Measurements from ENCODE around the gene TRAF6.

TRAF6 gene

GRCh38 chr11:36456156-36456555 lies 53.9 kb downstream of the TRAF6 start:
- DNase-seq: no peak

GRCh38 chr11:36455658-36456111 lies 54.4 kb downstream of the TRAF6 start:
- DNase-seq: no peak

DNA sequence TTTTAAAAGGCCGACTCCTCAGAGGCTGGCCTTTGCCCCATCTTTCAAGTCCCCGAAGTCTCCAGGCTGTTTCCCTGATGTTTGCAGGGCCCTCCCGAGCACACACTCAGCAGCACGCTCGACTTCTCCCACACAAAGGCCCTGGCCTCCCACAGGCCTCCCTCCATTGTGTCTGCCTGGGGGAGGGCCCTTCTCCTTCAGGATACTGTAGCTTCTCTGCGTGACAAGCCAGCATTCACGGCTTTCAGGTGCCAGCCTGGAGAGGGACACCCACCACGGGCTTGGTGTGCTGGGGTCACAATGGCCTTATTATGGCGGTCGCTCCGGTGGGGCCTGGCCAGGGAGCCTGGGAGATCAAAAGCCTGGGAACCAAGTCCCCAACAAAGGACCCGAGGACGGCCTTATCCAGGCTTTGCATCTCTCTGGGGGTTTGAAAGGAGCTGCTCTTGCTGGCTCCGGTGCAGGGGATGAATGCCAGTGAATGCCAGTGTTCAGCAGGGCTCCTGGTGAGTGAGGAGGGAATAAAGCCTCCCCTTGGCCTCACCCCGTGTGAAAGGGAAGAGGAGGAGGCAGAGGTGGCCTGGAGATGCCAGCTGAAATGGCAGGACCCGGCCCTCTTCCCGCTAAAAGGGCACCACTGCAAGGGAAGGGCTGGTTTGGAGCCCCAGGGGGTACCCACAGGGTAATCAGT lies 55.0 kb downstream of the TRAF6 start:
- no peak for DNase-seq

- DNase-seq: no peak
These were observed 55.5 kb downstream of the TRAF6 start for GRCh38 chr11:36454551-36454940.

GRCh38 chr11:36453678-36454077 lies 56.4 kb downstream of the TRAF6 start:
- DNase-seq: no peak

GRCh38 chr11:36452961-36453360 lies 57.1 kb downstream of the TRAF6 start:
- no peak for DNase-seq

GRCh38 chr11:36452236-36452940 lies 57.7 kb downstream of the TRAF6 start:
- DNase-seq: peak; percentile 38

GRCh38 chr11:36451681-36452080 lies 58.4 kb downstream of the TRAF6 start:
- DNase-seq: no peak

- DNase-seq: no peak
These were observed 59.0 kb downstream of the TRAF6 start for GRCh38 chr11:36451045-36451444.

- no peak for DNase-seq
These were observed 59.9 kb downstream of the TRAF6 start for GRCh38 chr11:36450110-36450572.

DNA sequence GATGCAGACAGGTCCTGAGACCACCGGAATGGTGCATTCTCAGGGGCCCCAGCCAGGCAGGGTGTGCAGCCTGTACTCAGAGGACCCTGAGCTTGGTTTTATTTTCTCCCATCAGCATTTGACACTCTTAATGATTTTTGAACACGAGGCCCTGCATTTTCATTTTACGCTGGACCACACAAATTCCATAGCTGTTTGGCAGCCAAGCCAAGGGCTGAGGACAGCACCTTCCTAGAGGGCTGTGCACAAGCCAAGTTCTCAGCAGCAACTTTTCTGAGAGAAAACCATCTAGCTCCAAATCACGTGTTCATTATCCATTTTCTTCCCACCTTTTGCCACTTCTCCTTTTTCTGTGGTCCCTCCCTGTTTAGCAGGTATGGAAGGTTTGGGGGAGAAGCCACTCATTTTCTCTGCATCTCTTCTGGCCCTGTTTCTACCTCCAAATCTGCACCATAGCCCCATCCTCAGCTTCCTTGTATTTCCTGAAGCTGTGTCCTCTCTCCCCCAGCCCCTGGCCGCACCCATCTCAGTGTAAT lies 60.4 kb downstream of the TRAF6 start:
- DNase-seq: no peak

DNA sequence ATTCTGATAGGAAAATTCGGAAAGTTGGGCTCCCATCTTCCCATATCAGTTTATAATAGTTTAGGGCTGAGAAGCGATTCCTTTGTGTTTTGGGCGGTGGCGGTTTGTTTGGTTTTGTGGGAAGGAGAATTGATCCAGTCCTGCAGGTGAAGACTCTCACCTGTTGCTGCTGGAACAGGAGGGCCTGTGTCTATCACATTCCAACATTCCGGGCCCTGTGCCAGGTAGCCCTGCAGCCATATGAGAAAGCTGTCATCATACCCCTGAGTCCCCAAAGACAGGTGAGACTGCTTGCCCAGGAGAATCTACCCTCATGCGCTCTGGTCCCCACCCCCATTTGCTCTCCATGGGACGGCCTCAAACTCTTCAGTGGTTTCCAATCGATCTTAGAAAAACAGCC lies 62.1 kb downstream of the TRAF6 start:
- no peak for DNase-seq

GRCh38 chr11:36447514-36447913 lies 62.6 kb downstream of the TRAF6 start:
- no peak for DNase-seq

DNA sequence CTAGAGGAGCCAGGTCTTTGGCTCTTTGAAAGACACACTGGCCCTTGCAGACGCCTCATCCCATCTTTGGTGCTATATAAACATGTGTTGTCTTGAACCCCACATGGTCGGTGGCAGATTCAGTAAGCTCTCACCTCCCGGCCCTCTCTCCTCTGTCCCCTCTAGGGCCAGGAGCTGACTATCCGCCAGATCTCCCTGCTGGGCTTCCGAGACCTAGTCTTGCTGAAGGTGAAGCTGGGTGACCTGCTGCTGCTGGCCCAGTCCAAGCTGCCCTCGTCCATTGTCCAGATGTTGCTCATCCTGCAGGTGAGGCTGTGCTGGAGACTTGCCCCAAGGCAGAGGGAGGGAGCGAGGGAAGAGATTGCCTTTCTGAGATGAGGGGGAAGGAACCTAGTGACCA lies 63.9 kb downstream of the TRAF6 start:
- DNase-seq: no peak

- DNase-seq: no peak
These were observed 66.4 kb downstream of the TRAF6 start for GRCh38 chr11:36443661-36444060.

GRCh38 chr11:36441610-36442208 lies 68.4 kb downstream of the TRAF6 start:
- DNase-seq: no peak

DNA sequence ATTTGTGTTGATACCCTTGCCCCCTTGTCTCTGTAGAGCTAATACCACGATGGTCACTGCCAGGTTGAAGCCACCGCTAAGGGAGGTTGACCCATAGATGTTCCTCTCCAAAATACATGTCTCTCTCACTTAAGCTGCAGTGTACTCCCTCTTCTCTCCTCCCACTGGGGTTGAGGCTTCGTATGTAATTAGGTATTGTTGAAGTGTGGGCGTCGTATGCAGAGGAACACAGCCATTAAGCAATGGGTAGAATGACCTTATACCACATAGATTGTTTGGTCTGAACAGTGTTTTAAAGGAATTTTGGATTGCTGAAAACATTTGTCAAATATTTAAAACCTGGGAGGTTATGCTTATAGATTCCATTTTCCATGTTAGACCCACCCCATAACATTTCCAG lies 71.9 kb downstream of the TRAF6 start:
- no peak for DNase-seq

DNA sequence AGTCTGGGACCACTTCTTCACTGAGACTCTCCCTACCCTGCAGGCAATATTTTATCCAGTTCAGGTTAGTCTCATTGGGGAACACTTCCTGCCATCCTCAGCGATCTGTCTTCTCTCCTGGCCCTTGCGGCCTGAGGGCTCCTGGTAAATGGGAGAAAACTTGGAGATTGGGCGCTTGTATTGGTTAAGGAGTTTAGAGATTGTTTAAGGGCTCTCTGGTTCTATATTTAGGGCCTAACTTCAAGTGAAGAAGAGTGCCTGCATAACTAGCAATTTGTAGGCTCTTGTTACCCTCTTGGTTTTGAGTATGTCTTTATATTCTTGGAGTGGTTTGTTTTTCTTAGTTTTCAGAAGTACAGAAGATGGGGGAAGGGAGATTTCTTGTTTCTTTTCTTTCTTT lies 72.7 kb downstream of the TRAF6 start:
- DNase-seq: no peak
